Measurements from ENCODE around the gene NTRK1. TPM values are rescaled to one million over a fixed set of nuclear protein-coding genes. Genes with fewer than 3 reads are reported as not detected.
A peak's percentile ranks its signal among the peaks of the same experiment; 100 is the strongest.

NTRK1 gene
- total and polyA plus RNA-seq, 8 donors, result 0.23 to 1.2 (median 0.92) TPM; not detected in 3

GRCh38 chr1:156816561-156817328, 43.9 kb upstream of the NTRK1 start, which contains the start of gene SH2D2A:
Gene SH2D2A, minus strand, starts transcription at chr1:156816848. Its CDS starts 140 bp downstream, at chr1:156816708.
- peak within 1 kb of the TSS in 3 of 4 donors; percentile 13 to 42 (median 32) for H3K4me3 ChIP-seq
- H3K36me3 ChIP-seq, result no peaks in the 10 kb centered on the region
- 24 to 63% (median 55%) methylated on average over 10 of the region's 10 CpGs for WGBS, 5 donors
- DNase-seq, result peak; percentile 65 to 90
- peak in 2 of 3 donors; percentile 66 to 79 for TF ChIP-seq POLR2AphosphoS5 (IDR thresholded peaks at IDR 0.05)
- TF ChIP-seq CTCF (IDR thresholded peaks at IDR 0.05), result no peak
- no peak for TF ChIP-seq EP300 (IDR thresholded peaks at IDR 0.05)
- intact Hi-C loops (cut with DNase I; ENCODE audit: low total_unique reads), result no loop called here
- H3K27ac ChIP-seq, result peak within 1 kb of the TSS; percentile 60 to 83 (median 76)
- peaks cover 15 to 31% (median 21%) of the 10 kb centered on the region in 4 donors for H3K4me1 ChIP-seq
- H3K9me3 ChIP-seq, result no peaks in the 10 kb centered on the region
- H3K27me3 ChIP-seq, result peaks cover 0 to 17% (median 0%) of the 10 kb centered on the region in 3 donors

- WGBS, 5 donors, result 60 to 70% (median 65%) methylated on average over 4 of the region's 4 CpGs
- Histone ChIP-seq H3K27me3 (no peaks in the 10 kb centered on the region), H3K4me3 (no peak overlapping the region), H3K4me1 (peaks cover 0 to 3% (median 0%) of the 10 kb centered on the region in 4 donors), H3K36me3 (no peaks in the 10 kb centered on the region), H3K27ac (no peak overlapping the region), H3K9me3 (no peaks in the 10 kb centered on the region)
- DNase-seq, result no peak
- TF ChIP-seq POLR2A (IDR thresholded peaks at IDR 0.05) (no peak), CTCF (IDR thresholded peaks at IDR 0.05) (no peak)
- intact Hi-C loops (cut with DNase I; ENCODE audit: low total_unique reads), result no loop called here
These were observed 38.9 kb upstream of the NTRK1 start for GRCh38 chr1:156821801-156822200.

- Histone ChIP-seq H3K36me3 (no peaks in the 10 kb centered on the region), H3K4me1 (no peaks in the 10 kb centered on the region), H3K27me3 (no peaks in the 10 kb centered on the region), H3K27ac (no peak overlapping the region), H3K9me3 (no peaks in the 10 kb centered on the region), H3K4me3 (no peak overlapping the region)
- 44 to 72% (median 68%) methylated on average over 1 of the region's 1 CpG for WGBS, 5 donors
- intact Hi-C loops (cut with DNase I; ENCODE audit: low total_unique reads), result no loop called here
- no peak for DNase-seq
- no peak for TF ChIP-seq CTCF (IDR thresholded peaks at IDR 0.05)
- no peak for TF ChIP-seq EP300 (IDR thresholded peaks at IDR 0.05)
- TF ChIP-seq POLR2A (IDR thresholded peaks at IDR 0.05), result no peak
These were observed 38.0 kb upstream of the NTRK1 start for GRCh38 chr1:156822680-156823079.

GRCh38 chr1:156823210-156823790, 37.4 kb upstream of the NTRK1 start:
- DNase-seq, result no peak
- 86 to 94% (median 89%) methylated on average over 4 to 5 of the region's 5 CpGs for WGBS, 5 donors
- no peaks in the 10 kb centered on the region for H3K36me3 ChIP-seq
- H3K27me3 ChIP-seq, result no peaks in the 10 kb centered on the region
- no peaks in the 10 kb centered on the region for H3K9me3 ChIP-seq
- no peaks in the 10 kb centered on the region for H3K4me1 ChIP-seq
- no peak overlapping the region for H3K4me3 ChIP-seq
- intact Hi-C loops (cut with DNase I; ENCODE audit: low total_unique reads), result no loop called here
- TF ChIP-seq POLR2AphosphoS5 (IDR thresholded peaks at IDR 0.05) (no peak), POLR2A (IDR thresholded peaks at IDR 0.05) (no peak), EP300 (IDR thresholded peaks at IDR 0.05) (no peak), CTCF (IDR thresholded peaks at IDR 0.05) (no peak)
- no peak overlapping the region for H3K27ac ChIP-seq

Measured in stomach (tissue), 9 donors.